ENCODE results near the gene CTNND1.
"Not testable (repeated sequence)": the region's sequence is repeated elsewhere in the genome, so short reads cannot be mapped to it uniquely, and the experiment has no call there.

The CTNND1 gene, protein sequence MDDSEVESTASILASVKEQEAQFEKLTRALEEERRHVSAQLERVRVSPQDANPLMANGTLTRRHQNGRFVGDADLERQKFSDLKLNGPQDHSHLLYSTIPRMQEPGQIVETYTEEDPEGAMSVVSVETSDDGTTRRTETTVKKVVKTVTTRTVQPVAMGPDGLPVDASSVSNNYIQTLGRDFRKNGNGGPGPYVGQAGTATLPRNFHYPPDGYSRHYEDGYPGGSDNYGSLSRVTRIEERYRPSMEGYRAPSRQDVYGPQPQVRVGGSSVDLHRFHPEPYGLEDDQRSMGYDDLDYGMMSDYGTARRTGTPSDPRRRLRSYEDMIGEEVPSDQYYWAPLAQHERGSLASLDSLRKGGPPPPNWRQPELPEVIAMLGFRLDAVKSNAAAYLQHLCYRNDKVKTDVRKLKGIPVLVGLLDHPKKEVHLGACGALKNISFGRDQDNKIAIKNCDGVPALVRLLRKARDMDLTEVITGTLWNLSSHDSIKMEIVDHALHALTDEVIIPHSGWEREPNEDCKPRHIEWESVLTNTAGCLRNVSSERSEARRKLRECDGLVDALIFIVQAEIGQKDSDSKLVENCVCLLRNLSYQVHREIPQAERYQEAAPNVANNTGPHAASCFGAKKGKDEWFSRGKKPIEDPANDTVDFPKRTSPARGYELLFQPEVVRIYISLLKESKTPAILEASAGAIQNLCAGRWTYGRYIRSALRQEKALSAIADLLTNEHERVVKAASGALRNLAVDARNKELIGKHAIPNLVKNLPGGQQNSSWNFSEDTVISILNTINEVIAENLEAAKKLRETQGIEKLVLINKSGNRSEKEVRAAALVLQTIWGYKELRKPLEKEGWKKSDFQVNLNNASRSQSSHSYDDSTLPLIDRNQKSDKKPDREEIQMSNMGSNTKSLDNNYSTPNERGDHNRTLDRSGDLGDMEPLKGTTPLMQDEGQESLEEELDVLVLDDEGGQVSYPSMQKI

DNA sequence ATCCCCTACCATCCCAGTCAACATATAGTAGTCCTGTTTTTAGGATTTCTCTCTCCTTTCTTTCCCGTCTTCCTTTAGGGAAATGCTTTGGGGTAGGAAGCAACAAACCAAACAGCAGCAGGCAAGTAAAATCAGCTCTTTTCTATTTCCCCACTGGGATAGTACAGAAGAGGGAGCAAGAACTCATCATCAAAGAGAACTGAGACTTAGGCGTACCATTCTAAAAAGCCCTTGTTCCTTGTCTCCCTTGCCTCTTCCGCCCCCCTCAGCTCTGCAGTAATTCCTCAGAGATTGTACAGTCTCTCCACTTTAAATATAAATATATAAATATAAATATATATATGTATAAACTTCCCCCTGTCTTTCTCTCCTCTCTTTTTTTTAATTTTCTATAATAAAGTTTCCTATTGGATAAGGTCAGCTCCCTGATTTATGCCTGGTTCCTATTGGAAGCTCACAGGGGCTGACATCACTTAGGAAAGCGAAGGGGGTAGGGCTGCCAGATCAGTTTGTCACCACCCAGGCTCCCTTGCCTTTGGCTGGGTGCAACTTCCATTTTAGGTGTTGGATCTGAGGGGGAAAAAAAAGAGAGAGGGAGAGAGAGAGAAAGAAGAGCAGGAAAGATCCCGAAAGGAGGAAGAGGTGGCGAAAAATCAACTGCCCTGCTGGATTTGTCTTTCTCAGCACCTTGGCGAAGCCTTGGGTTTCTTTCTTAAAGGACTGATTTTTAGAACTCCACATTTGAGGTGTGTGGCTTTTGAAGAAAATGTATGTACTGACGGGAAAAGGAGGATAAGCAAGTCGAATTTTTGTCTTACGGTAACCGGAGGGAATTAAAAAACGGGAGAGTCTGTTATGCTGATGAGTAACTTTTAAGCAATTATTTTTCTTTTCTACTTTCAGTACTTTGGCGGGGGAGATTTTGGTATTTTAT lies at the start of gene CTNND1:
Gene CTNND1, plus strand, starts transcription at position 502 of the 934 bp plus-strand sequence. CDS start 29,677 bp downstream, outside the sequence.
- DNase-seq = peak; percentile 85 to 95

DNA sequence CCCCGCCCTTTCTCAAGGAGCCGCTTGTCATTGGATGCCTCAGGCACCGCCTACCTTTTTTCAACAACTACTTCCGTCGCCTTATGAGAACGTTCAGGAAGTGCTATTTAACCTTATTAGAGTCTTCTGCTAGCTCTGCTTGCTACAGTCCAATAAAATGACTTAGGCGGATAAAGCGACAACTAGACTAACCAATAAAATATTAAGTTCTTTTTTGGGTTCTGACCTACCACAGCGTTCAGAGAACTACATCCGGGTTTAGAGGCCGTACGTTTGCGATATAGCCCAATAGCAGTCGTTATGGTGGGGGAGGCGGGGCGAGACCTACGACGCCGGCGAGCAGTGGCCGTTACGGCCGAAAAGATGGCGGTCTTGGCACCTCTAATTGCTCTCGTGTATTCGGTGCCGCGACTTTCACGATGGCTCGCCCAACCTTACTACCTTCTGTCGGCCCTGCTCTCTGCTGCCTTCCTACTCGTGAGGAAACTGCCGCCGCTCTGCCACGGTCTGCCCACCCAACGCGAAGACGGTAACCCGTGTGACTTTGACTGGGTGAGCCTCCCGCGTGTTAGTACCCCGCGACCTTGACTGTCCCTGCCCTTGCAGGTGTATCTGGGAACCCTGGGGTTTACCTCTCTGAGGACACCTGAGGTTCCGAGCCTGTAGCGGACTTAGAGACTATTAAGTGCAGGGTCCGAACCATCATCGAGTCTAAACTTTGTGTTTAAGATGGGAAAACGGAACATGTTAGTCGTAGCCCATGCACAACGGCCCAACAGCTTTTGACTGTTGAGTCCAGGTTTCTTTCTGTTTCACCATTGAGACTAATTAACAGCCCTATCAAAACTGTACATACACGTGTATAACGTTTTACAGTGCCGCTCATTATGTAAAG lies 49.1 kb upstream of the CTNND1 start, which contains the start of gene TMX2:
Gene TMX2, plus strand, starts transcription at position 338 of the 895 bp plus-strand sequence. Its CDS starts 26 bp downstream, at position 364.
- peak; percentile 98 for DNase-seq

DNA sequence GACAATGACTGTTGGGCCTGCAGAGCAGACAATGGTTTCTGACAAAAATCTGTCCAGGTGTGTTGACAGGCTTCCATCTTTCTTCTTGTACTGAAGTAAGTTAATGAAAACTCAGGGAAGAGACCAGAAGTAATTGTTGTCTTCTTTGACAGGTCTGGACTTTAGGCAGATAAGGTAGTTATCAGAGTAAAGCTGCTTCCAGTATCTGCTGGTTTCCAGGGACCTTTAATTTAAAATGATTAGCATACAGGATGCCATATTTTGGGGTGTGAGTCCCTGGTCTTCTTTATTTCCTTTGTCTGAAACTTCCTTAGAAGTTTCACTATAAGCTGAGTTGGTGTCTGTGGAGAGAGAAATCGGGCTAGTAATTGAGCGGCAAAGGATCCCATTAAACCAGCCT lies 47.8 kb upstream of the CTNND1 start:
- DNase-seq = no peak

DNA sequence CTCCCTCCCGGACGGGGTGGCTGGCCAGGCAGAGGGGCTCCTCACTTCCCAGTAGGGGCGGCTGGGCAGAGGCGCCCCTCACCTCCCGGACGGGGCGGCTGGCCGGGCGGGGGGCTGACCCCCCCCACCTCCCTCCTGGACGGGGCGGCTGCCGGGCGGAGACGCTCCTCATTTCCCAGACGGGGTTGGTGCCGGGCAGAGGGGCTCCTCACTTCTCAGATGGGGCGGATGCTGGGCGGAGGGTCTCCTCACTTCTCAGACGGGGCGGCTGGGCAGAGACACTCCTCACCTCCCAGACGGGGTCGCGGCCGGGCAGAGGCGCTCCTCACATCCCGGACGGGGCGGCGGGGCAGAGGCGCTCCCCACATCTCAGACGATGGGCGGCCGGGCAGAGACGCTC lies 44.9 kb upstream of the CTNND1 start:
- DNase-seq = not testable (repeated sequence)

DNA sequence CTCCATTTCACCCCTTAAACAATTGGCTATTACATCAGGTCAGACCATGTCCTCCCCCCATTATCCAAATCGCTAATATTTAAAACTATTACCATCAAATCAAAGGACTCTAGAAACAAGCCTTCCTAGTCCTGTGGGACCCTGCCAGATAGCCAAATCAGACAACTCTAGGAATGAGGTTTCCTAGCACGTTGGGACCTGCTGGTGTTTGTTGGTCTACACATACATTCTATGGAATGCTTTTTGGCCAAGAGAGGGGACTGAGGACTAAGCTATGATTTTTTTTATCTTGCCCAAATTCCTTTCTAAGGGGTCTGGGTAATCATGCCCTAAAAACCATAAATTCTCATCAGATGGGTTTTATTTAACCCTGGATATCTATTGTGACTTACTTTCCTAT lies 34.4 kb upstream of the CTNND1 start:
- no peak for DNase-seq

DNA sequence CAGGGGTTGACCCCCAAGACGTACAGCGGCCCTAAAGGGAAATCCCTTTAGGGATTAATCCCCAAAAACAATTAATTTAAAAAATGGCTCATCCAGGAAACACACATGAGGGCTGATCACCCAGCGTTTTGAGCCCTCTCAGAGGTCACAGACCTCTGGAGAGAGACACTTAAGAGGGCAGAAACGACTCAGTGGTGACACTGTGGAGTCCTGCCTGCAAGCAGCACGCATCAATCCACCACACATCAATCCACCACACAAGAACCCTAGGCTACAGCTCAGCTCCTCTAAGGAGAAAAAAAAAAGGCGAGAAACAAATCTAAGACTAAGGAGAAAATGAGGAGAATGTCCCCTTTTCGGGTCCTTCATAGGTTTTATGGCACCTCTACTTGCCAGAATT lies 32.8 kb upstream of the CTNND1 start:
- no peak for DNase-seq

DNA sequence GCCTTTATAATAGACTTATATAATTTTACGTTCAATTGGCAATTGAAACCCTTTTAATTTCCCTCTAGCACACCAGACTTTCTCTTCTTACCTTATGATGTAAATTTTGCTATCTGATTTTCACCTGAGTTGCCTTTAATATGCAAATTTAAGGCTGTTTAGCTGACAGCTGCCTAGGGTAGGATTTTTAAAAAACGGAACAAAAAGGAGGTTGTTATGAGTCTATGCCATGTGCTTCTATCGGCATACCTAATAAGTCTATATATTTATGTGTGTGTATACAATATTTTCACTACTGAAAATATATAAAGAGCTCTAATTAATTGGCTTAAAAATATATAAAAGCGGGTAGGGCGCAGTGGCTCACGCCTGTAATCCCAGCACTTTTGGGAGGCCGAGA lies 32.1 kb upstream of the CTNND1 start:
- no peak for DNase-seq

DNA sequence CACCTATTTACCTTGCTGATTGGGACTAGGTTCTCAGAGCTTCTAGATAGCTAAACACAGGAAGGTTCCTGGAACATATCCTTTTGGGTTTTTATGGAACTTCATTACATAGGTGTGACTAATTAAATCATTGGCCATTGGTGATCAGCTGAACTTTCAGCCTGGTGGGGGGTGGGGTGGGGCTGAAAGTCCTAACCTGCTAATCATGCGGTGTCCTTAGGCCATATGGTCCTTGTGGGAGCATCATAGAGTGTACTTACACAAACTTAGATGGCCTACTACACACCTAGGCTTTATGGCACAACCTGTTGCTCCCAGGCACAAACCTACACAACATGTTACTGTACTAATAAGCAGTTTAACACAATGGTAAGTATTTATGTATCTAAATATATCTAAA lies 28.9 kb upstream of the CTNND1 start:
- no peak for DNase-seq

DNA sequence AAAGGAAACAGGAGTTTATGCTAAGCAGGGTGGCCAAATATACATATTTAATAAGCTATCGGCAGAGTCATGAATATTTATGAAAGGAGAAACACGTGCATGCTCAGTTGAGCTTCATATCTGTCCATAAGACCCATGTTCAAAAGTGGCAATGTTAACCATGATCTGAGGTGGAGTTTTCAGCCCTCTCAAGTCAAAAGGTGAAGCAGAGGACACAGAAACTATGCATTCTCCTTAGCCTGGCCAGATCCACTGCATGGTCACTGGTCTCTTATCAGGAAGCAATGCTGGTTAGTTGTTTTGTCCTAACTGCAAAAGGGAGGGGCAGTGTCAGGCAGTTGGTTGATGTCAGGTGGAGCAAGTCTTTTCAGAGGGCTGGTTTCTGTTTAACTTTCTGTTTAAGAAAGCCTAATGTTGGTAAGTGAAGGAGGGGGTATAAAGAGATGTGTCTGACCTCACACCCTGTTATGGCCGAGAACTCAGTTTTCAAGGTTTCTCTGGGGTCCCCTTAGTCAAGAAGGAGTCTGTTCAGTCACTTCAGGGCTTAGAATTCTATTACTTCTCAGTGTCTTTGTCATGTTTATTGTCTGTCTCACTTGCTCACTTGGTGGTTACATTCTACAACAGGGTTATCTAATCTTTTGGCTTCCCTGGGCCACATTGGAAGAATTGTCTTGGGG lies 25.8 kb upstream of the CTNND1 start:
- DNase-seq = no peak

DNA sequence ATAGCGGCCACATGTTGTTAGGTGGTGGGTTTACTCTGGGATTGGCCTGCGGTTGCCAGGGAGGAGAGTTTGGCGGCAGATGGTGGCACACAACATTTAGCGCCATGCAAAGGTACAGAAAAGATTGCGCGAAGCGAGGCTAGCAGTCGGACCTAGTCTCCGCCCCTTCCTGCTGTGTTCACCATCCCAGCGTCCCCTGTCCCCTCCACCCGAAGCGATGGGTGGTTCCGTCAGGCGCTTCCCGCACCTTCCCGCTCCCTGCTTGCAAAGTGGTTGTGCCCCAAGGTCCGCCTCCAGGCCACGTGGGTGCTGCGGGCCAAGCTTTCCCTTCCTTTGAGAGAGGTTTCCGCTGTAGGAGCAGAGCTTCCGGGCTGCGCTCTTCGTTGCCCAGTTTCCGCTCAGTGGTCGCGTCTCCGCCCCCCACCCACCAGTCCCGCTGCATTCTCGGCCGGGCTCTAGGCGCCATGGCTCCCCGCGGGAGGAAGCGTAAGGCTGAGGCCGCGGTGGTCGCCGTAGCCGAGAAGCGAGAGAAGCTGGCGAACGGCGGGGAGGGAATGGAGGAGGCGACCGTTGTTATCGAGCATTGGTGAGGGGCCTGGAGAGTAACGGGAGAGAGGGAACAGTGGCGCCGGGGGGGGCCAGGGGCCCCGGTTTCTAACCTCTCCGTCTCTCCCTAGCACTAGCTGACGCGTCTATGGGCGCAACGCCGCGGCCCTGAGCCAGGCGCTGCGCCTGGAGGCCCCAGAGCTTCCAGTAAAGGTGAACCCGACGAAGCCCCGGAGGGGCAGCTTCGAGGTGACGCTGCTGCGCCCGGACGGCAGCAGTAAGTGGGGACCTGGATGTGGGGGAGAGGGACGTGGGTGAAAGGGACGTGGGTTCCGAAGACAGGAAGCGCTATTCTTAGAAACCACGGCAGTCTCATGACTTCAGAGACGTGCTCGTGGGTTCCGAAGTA lies 20.2 kb upstream of the CTNND1 start, which contains the start of gene SELENOH:
Gene SELENOH, plus strand, starts transcription at position 360 of the 955 bp plus-strand sequence. Its CDS starts 105 bp downstream, at position 465.
- peak; percentile 94 to 98 for DNase-seq

DNA sequence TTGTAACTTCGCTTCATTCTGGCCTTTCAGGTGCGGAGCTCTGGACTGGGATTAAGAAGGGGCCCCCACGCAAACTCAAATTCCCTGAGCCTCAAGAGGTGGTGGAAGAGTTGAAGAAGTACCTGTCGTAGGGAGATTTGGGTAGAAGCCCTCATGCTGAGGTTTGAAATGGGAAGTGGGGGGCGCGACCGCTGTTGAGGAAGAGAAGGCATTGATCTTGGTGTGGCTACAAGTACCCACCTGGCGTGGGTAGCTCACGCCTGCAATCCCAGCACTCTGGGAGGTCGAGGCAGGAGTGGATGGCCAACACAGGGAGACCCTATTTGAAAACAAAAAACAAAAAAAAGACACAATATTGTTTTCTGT lies 19.5 kb upstream of the CTNND1 start:
- DNase-seq = no peak

DNA sequence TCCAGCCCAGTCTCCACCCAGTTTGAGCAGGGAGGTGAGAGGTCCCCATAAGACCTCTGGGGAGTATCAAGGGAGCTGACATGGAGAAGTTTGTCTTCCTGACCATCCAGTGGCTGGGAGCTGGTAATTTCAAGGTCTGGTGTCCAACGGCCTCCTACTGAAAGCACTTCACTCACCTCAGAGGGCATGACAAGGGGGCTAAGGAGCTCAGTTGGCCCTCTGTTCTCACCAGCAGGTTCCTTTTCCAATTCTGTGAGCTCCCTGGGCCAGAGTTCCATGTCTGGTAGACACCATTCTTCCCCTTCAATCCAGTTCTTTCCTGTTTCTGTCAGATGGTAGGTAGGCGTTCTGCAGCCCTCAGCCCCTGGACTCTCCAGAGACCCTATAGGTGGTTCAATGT lies 17.2 kb upstream of the CTNND1 start:
- no peak for DNase-seq

DNA sequence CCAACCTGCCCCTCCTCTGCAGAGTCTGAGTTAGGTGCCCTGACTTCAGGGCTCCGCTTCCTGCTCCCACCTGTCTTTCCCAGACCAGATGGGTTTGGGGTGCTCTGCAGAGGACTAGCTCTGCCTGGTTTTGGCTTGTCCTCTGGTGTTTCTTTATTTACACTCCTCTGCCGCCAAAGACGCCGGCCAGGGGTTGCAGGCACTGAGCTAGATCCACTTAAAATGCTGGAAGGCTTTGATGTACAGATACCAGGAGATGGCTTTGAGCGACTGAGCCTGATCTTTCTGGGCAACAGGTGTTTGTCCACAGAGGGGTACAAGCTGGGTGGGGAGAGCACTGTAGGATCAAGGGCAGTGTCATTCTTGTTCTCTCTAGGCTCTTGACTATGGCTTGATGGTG lies 16.4 kb upstream of the CTNND1 start:
- DNase-seq = no peak

DNA sequence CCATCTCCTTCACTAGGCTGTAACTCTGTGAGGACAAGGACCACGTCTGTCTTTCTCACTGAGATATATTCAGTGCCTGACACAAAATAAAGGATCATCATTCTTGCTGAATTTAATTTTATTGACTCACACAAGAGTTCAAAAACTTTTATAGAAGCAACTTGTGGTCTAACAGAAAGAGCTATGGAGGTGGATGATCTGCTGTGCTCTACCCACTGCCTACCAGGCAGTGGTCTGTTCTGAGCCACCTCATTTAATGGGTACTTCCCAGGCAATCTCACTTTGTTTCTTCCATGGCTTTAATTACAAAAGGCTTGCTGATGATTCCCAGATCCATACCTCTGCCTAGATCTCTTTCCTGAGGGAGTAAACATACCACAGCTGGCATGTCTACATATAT lies 14.7 kb upstream of the CTNND1 start:
- no peak for DNase-seq

DNA sequence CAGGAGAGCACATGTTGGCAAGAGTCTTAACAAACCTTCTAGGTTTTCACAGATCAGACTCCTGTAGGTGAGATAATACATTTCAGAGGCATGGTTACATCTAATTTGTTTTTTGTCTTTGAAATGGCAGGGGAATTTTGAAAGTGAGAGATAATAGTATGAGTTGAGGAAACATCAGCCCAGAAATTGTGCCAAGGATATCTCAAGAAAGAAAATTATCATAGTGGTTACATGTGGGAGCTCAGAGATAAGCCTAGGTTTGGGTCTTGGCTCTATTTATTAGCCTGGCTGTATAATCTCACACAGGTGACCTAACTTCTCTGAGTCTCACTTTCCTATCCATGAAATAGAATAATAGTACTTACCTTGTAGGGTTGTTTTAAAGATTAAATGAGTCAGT lies 10.4 kb upstream of the CTNND1 start:
- DNase-seq = no peak

DNA sequence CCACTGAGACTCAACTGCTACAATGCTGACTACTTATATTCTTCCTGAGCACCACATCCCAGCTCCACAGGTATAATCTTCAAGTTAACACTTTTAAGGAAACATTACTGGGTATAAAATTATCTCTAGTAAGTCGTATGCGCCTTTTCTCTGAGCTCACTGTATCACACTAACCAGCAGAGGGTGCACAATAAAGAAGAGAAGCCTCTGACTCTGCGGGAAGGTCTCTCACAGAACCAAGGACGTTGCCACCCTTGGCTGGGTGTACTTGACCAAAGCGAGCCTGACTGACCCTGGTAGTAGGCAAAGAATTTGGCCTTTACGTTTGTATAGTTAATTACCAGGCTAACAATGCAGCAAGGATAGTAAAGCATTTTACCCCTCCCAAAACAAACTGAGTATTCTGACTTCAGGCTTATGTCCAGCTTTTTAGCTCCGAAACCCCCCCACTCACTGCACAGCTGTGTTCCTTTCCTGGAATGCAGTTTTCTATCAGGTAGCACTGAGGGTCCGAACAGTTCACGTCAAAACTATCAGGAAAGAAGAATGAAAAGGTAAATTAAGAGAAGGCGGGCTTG lies 9.8 kb upstream of the CTNND1 start, which contains the start of gene BTBD18:
Gene BTBD18, minus strand, starts transcription at position 144 of the 578 bp plus-strand sequence. CDS start 631 bp downstream, outside the sequence.
- peak in 1 of 2 experiments; percentile 24 for DNase-seq

DNA sequence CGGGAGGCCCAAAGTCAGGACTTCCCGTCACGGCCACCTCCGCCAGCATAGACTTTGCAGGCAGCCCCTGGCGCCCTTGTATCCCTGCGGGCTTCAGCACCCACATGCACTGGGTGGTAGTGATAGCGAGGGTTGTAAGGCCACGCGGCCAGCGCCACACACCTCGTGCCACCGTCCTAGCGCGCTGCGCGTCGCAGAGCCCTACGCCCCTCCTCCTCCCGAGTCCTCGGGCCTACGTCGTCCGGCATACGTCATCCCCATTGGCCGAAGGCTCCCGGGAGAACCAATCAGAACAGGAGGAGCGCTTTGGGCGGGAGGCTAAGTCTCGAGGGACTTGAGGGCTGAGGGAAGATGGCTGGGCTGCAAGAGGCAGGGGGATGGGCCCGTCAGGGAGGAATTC lies 8.6 kb upstream of the CTNND1 start:
- no peak for DNase-seq

DNA sequence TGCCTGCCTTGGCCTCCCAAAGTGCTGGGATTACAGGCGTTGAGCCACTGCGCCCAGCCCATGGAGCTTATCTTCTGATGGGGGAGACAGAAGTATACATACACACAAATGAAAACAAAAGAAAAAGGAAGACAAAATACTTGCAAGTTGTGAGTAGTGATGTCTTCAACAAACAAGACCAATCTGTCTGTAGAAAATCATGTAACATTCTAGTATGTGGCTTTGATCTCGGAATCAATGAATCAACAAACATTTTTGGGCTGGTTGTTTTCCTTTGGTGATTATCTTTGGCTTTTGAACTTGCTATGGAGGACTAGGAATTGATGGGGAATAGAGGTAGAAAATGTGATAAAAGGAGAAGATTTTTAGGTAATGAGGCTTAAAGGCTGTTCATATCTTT lies 3.4 kb upstream of the CTNND1 start:
- DNase-seq = no peak
